GM21367 (cell line): ENCODE data around the gene SSH2.
"Not testable (repeated sequence)": the region's sequence is repeated elsewhere in the genome, so short reads cannot be mapped to it uniquely, and the experiment has no call there.

Experiments used
- ATAC-seq: cut with Tn5 transposase; IDR thresholded peaks from one replicate; pipeline ENCODE4 v1.9.1; 2021; ENCODE audit not compliant: unreplicated experiment

The SSH2 gene, protein sequence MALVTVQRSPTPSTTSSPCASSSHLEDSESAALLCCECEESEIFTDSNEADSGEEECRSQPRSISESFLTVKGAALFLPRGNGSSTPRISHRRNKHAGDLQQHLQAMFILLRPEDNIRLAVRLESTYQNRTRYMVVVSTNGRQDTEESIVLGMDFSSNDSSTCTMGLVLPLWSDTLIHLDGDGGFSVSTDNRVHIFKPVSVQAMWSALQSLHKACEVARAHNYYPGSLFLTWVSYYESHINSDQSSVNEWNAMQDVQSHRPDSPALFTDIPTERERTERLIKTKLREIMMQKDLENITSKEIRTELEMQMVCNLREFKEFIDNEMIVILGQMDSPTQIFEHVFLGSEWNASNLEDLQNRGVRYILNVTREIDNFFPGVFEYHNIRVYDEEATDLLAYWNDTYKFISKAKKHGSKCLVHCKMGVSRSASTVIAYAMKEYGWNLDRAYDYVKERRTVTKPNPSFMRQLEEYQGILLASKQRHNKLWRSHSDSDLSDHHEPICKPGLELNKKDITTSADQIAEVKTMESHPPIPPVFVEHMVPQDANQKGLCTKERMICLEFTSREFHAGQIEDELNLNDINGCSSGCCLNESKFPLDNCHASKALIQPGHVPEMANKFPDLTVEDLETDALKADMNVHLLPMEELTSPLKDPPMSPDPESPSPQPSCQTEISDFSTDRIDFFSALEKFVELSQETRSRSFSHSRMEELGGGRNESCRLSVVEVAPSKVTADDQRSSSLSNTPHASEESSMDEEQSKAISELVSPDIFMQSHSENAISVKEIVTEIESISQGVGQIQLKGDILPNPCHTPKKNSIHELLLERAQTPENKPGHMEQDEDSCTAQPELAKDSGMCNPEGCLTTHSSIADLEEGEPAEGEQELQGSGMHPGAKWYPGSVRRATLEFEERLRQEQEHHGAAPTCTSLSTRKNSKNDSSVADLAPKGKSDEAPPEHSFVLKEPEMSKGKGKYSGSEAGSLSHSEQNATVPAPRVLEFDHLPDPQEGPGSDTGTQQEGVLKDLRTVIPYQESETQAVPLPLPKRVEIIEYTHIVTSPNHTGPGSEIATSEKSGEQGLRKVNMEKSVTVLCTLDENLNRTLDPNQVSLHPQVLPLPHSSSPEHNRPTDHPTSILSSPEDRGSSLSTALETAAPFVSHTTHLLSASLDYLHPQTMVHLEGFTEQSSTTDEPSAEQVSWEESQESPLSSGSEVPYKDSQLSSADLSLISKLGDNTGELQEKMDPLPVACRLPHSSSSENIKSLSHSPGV (N-terminal part only)

GRCh38 chr17:29929533-29930408 lies at the start of gene SSH2:
Gene SSH2, minus strand, starts transcription at chr17:29930228. Its CDS starts 228 bp downstream, at chr17:29930000.
- ATAC-seq = peak; percentile 33

- no peak for ATAC-seq
Measured at GRCh38 chr17:29977836-29978235, 47.8 kb upstream of the SSH2 start.

DNA sequence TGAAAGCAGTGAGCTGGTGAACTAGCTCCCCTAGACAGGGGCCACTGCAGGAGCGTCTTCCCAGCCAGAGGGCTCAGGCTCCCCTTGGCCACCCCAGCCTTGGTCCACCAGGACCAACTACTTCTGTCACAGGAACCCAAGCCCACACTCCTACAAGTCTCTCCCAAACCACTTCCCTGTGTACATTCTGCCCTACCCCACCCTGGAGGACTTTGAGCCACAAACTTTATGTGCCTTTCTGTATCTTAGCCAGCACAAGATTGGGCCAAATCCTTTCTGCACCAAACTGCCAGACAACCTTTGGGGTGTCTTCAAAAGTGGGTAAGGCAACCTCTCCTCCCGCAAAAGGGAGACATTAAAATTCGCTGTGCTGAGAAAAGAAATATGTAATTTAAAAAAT lies 43.0 kb upstream of the SSH2 start:
- no peak for ATAC-seq

DNA sequence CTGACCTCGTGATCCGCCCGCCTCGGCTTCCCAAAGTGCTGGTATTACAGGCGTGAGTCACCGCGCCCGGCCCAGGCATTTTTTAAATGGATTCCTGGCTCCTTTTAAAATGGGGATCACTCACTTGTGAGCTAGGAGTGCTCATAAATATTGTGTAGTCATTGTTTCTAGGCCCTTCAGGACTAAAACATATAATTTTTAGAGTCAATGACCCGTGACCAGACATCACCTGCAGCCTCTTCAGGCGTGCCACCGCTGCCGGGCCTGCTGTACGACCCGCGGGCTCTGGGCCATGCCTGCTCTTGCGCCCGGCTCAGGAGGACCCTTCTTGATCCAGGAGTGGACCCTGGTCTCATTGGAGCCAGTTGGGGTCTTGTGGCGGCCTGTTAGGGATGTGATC lies 42.2 kb upstream of the SSH2 start:
- ATAC-seq = no peak

- no peak for ATAC-seq
Measured at GRCh38 chr17:29968271-29968670, 38.2 kb upstream of the SSH2 start.

- ATAC-seq = no peak
Measured at GRCh38 chr17:29962656-29963055, 32.6 kb upstream of the SSH2 start.

DNA sequence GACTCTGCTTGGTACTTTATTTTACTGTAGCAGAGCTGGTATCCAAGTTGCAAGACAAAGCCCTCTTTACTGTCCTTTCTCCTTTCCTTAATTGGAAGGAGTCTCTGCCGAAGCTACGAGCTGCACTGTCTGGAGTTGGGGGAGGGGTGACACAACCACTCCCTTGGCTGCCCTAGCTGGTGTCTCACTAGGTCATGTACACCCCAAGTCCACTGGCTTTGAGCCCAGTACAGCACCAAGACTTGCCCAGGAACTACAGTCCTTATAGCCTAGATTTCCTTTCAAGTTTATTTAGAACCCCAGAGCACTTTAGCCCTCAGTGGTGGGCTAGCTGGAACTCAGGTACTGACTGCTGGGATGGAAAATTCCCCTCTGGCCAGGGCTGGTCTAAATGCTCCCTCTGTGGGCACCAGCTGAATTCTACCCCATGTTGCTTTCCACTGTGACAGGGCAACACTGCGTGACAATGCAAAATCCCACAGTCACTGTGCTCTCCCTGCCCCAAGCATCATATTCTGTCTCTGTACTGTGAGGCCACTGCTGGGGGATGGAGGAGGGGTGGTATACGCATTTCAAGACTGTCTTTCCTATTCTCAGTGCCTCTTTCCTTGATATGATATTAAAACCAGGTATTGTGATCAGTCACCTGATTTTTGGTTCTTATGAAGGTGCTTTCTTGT lies 29.8 kb upstream of the SSH2 start:
- no peak for ATAC-seq

- no peak for ATAC-seq
Measured at GRCh38 chr17:29958947-29959657, 29.1 kb upstream of the SSH2 start.

DNA sequence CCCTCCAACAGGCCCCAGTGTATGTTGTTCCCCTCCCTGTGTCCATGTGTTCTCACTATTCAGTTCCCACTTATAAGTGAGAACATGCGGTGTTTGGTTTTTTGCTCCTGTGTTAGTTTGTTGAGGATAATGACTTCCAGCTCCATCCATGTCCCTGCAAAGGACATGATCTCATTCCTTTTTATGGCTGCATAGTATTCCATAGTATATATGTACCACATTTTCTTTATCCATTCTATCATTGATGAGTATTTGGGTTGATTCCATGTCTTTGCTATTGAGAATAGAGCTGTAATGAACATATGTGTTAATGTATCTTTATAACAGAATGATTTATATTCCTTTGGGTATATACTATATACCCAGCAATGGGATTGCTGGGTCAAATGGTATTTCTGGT lies 27.5 kb upstream of the SSH2 start:
- ATAC-seq = not testable (repeated sequence)

DNA sequence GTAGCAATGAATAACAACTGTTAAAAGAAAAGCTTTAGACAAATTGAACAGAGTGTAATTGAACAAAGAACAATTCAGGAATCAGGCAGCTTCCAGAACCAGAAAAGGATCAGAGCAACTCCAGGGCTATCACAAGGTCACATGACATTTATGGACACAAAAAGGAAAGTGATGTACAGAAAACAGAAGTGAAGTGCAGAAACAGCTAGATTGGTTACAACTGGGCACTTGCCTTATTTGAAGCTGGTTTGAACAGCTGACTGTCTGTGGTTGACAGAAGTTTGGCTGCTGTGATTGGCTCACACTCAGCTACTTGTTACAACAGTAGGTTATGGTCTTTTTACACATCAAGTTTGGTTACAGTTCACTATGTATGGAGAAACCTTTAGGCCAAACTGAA lies 26.2 kb upstream of the SSH2 start:
- no peak for ATAC-seq

DNA sequence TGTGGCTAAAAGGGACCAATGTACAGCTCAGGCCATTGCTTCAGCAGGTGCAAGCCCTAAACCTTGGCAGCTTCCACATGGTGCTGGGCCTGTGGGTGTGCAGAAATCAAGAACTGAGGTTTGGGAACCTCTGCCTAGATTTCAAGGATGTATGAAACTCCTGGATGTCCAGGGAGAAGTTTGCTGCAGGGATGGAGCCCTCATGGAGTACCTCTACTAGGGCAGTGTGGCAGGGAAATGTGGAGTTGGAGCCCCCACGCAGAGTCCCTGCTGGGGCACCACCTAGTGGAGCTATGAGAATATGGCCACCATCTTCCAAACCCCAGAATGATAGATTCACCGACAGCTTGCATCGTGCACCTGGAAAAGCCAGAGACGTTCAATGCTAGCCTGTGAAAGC lies 24.4 kb upstream of the SSH2 start:
- ATAC-seq = no peak

- ATAC-seq = no peak
Measured at GRCh38 chr17:29949696-29950095, 19.7 kb upstream of the SSH2 start.

- ATAC-seq = no peak
Measured at GRCh38 chr17:29948448-29949215, 18.6 kb upstream of the SSH2 start.

- ATAC-seq = no peak
Measured at GRCh38 chr17:29945281-29945680, 15.3 kb upstream of the SSH2 start.

DNA sequence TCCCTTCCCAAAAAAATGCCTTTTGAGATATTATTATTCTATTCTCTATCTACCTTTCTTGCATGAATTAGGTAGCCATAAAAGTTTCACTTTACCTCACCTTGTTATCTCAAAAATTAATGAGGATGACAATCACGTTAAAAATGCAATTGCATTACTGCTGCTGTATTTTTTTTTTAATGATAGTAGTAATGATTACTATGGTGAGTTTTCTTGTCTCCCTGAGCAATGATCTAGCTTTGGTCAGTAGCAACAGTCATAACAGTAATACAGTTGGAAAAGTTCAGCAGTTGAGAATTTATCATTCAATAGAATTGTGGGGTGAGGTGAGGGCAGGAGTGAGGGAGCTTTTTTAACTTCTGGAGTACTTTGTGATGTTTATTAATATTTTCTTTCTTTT lies 11.3 kb upstream of the SSH2 start, which contains the start of gene EFCAB5:
Gene EFCAB5, plus strand, starts transcription at position 301 of the 400 bp plus-strand sequence. CDS start 163 bp downstream, outside the sequence.
- no peak for ATAC-seq

- ATAC-seq = no peak
Measured at GRCh38 chr17:29936724-29937123, 6.7 kb upstream of the SSH2 start.

GRCh38 chr17:29935909-29936308 lies 5.9 kb upstream of the SSH2 start:
- ATAC-seq = not testable (repeated sequence)

- ATAC-seq = no peak
Measured at GRCh38 chr17:29933379-29933778, 3.4 kb upstream of the SSH2 start.
